GM18868 (cell line): ENCODE measurements around the gene ZNF407.

ENCODE experiments used
- ATAC-seq: cut with Tn5 transposase; IDR thresholded peaks from one replicate; pipeline ENCODE4 v1.9.1; 2021; ENCODE audit warnings: mild to moderate bottlenecking, moderate library complexity; ENCODE audit not compliant: unreplicated experiment

Gene ZNF407

GRCh38 chr18:75063615-75064512 is 466.2 kb downstream of the ZNF407 start:
- ATAC-seq: no peak

GRCh38 chr18:75064513-75064905 is 466.8 kb downstream of the ZNF407 start:
- ATAC-seq: no peak

GRCh38 chr18:75065251-75066000 is 467.8 kb downstream of the ZNF407 start:
- no peak for ATAC-seq

- no peak for ATAC-seq
These were observed 468.6 kb downstream of the ZNF407 start for GRCh38 chr18:75066021-75066880.

GRCh38 chr18:75066936-75067335 is 469.3 kb downstream of the ZNF407 start:
- ATAC-seq: no peak

GRCh38 chr18:75067996-75068645 is 470.5 kb downstream of the ZNF407 start:
- ATAC-seq: no peak

GRCh38 chr18:75068682-75069435 is 471.2 kb downstream of the ZNF407 start:
- ATAC-seq: no peak

GRCh38 chr18:75070235-75070624 is 472.6 kb downstream of the ZNF407 start:
- no peak for ATAC-seq

GRCh38 chr18:75070625-75071483 is 473.2 kb downstream of the ZNF407 start:
- ATAC-seq: peak; percentile 88

GRCh38 chr18:75071484-75071785 is 473.8 kb downstream of the ZNF407 start:
- no peak for ATAC-seq

GRCh38 chr18:75071866-75072671 is 474.4 kb downstream of the ZNF407 start:
- ATAC-seq: no peak

- ATAC-seq: no peak
These were observed 475.2 kb downstream of the ZNF407 start for GRCh38 chr18:75072672-75073371.

- ATAC-seq: no peak
These were observed 476.0 kb downstream of the ZNF407 start for GRCh38 chr18:75073654-75074053.

GRCh38 chr18:75074196-75075015 is 476.7 kb downstream of the ZNF407 start:
- no peak for ATAC-seq

- no peak for ATAC-seq
These were observed 477.3 kb downstream of the ZNF407 start for GRCh38 chr18:75075016-75075305.

- no peak for ATAC-seq
These were observed 477.8 kb downstream of the ZNF407 start for GRCh38 chr18:75075429-75075841.

- ATAC-seq: no peak
These were observed 478.6 kb downstream of the ZNF407 start for GRCh38 chr18:75076286-75076685.
